GM21528 (cell line): ENCODE data around the gene KCNH1.

Experiments
- ATAC-seq: cut with Tn5 transposase; IDR thresholded peaks from one replicate; pipeline ENCODE4 v1.9.1; 2021; ENCODE audit warnings: mild to moderate bottlenecking, moderate library complexity; ENCODE audit not compliant: unreplicated experiment, low FRiP score

The KCNH1 gene

GRCh38 chr1:210883821-210884220 is 250.1 kb downstream of the KCNH1 start:
- no peak for ATAC-seq

GRCh38 chr1:210882414-210883221 is 251.3 kb downstream of the KCNH1 start:
- no peak for ATAC-seq

GRCh38 chr1:210878564-210878963 is 255.4 kb downstream of the KCNH1 start:
- ATAC-seq, result no peak

GRCh38 chr1:210876275-210876674 is 257.7 kb downstream of the KCNH1 start:
- no peak for ATAC-seq

GRCh38 chr1:210866532-210866931 is 267.4 kb downstream of the KCNH1 start:
- ATAC-seq, result no peak

GRCh38 chr1:210857705-210858104 is 276.2 kb downstream of the KCNH1 start:
- no peak for ATAC-seq

GRCh38 chr1:210857146-210857663 is 276.7 kb downstream of the KCNH1 start:
- ATAC-seq, result no peak

GRCh38 chr1:210855440-210855839 is 278.5 kb downstream of the KCNH1 start:
- ATAC-seq, result no peak

- ATAC-seq, result no peak
Observed at GRCh38 chr1:210853276-210853675, 280.7 kb downstream of the KCNH1 start.

- no peak for ATAC-seq
Observed at GRCh38 chr1:210850556-210850955, 283.4 kb downstream of the KCNH1 start.

- ATAC-seq, result no peak
Observed at GRCh38 chr1:210848474-210848873, 285.5 kb downstream of the KCNH1 start.

- ATAC-seq, result no peak
Observed at GRCh38 chr1:210841926-210842625, 291.9 kb downstream of the KCNH1 start.

- no peak for ATAC-seq
Observed at GRCh38 chr1:210830034-210831028, 303.6 kb downstream of the KCNH1 start.

- ATAC-seq, result no peak
Observed at GRCh38 chr1:210828996-210829596, 304.9 kb downstream of the KCNH1 start.

GRCh38 chr1:210827481-210827880 is 306.5 kb downstream of the KCNH1 start:
- no peak for ATAC-seq

GRCh38 chr1:210826686-210827085 is 307.3 kb downstream of the KCNH1 start:
- ATAC-seq, result no peak

- no peak for ATAC-seq
Observed at GRCh38 chr1:210822932-210823331, 311.0 kb downstream of the KCNH1 start.

GRCh38 chr1:210822241-210822640 is 311.7 kb downstream of the KCNH1 start:
- ATAC-seq, result no peak

GRCh38 chr1:210821615-210822014 is 312.3 kb downstream of the KCNH1 start:
- ATAC-seq, result no peak

- ATAC-seq, result no peak
Observed at GRCh38 chr1:210819266-210819665, 314.7 kb downstream of the KCNH1 start.
